CD4-positive, alpha-beta T cell treated with Interleukin-4 for 4 hours (primary cell): ENCODE results near the gene ACOX3.
"Not testable (repeated sequence)": the region's sequence is repeated elsewhere in the genome, so short reads cannot be mapped to it uniquely, and the experiment has no call there.

ENCODE experiments used
- DNase-seq: peaks from one replicate; pipeline ENCODE4 v3.0.0-alpha.2; 2020

ACOX3 gene

GRCh38 chr4:8348071-8348470 lies 92.5 kb downstream of the ACOX3 start:
- no peak for DNase-seq

GRCh38 chr4:8347660-8348059 lies 92.9 kb downstream of the ACOX3 start:
- DNase-seq, result no peak

- no peak for DNase-seq
These were observed 93.5 kb downstream of the ACOX3 start for GRCh38 chr4:8346838-8347605.

- DNase-seq, result no peak
These were observed 94.3 kb downstream of the ACOX3 start for GRCh38 chr4:8345946-8346814.

- no peak for DNase-seq
These were observed 95.2 kb downstream of the ACOX3 start for GRCh38 chr4:8345053-8345945.

- DNase-seq, result no peak
These were observed 96.1 kb downstream of the ACOX3 start for GRCh38 chr4:8344377-8344776.

- DNase-seq, result no peak
These were observed 96.6 kb downstream of the ACOX3 start for GRCh38 chr4:8343967-8344331.

- DNase-seq, result no peak
These were observed 97.1 kb downstream of the ACOX3 start for GRCh38 chr4:8343262-8343966.

- DNase-seq, result no peak
These were observed 97.8 kb downstream of the ACOX3 start for GRCh38 chr4:8342651-8343261.

- no peak for DNase-seq
These were observed 98.8 kb downstream of the ACOX3 start for GRCh38 chr4:8341691-8342090.

GRCh38 chr4:8341281-8341680 lies 99.2 kb downstream of the ACOX3 start:
- DNase-seq, result not testable (repeated sequence)

- no peak for DNase-seq
These were observed 99.7 kb downstream of the ACOX3 start for GRCh38 chr4:8340781-8341241.

GRCh38 chr4:8338351-8338961 lies 102.1 kb downstream of the ACOX3 start:
- no peak for DNase-seq

GRCh38 chr4:8336412-8337075 lies 104.0 kb downstream of the ACOX3 start:
- no peak for DNase-seq

- DNase-seq, result no peak
These were observed 104.7 kb downstream of the ACOX3 start for GRCh38 chr4:8335848-8336247.

- no peak for DNase-seq
These were observed 105.6 kb downstream of the ACOX3 start for GRCh38 chr4:8334786-8335460.

GRCh38 chr4:8333726-8334460 lies 106.6 kb downstream of the ACOX3 start:
- DNase-seq, result no peak

GRCh38 chr4:8332891-8333331 lies 107.6 kb downstream of the ACOX3 start:
- no peak for DNase-seq
